ENCODE measurements around the gene SLFN5. TPM values are rescaled to one million over a fixed set of nuclear protein-coding genes. Genes with fewer than 3 reads are reported as not detected.

The SLFN5 gene
- total RNA-seq, 1 donor from 2014 or later = 2.7 TPM

Other genes with a start within 250 kb of the SLFN5 start
- 7.1 TPM for gene RFFL, start 179.4 kb upstream of the SLFN5 start, total RNA-seq
- gene RAD51D, start 123.2 kb upstream of the SLFN5 start, total RNA-seq = 9.8 TPM
- gene FNDC8, start 121.5 kb upstream of the SLFN5 start, total RNA-seq = not detected
- 24.6 TPM for gene NLE1, start 100.8 kb upstream of the SLFN5 start, total RNA-seq
- gene UNC45B, start 95.3 kb upstream of the SLFN5 start, total RNA-seq = not detected
- gene SLC35G3, start 48.7 kb upstream of the SLFN5 start, total RNA-seq = not detected
- 3.7 TPM for gene SLFN11, start 130.5 kb downstream of the SLFN5 start, total RNA-seq
- 1.5 TPM for gene SLFN12, start 189.4 kb downstream of the SLFN5 start, total RNA-seq
- 0.25 TPM for gene SLFN13, start 205.7 kb downstream of the SLFN5 start, total RNA-seq

All from temporal lobe (tissue), 1 donor.